Activated CD4-positive, CD25-positive, alpha-beta regulatory T cell (primary cell): ENCODE results near the gene NAT14.
A peak's percentile ranks its signal among the peaks of the same experiment; 100 is the strongest.

ENCODE experiments used
- DNase-seq, 4 experiments: peaks; one replicate each; lab custom pipeline; 2025; lab: John Stamatoyannopoulos, UW

The NAT14 gene

DNA sequence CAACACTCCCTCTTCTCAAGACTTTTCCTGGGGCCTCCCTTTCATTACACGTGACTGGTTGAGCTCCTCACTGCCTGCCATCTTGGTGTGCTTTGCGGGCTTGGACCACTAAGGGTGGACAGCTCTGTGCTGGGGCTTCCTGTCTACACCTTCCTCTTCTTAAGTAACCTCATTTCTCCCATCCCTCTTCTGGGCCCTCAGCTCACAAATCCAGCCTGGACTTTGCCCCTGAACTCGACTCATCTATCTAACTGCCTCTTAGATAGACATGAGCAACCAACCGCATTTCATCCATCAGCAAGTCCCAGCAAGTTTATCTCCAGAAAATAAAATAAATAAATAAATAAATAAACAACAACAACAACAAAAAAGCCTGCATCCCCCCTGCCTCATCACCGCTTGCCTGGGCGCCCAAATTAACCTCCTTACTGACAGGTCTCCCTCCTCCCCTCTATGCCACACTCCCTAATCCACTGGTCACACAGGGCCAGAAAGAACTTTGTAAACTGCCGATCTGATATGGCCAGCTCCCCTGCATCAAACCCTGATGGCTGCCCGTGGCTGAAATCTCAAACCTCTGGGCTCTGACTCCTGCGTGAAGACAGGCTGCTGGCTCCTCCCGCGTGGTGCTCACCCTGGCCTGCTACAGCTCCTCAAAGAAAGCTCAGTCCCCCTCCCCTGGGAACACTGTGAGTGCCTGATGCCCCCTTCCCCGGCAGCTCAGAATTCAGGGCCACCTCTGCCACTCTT, 31.3 kb upstream of the NAT14 start:
- no peak for DNase-seq

DNA sequence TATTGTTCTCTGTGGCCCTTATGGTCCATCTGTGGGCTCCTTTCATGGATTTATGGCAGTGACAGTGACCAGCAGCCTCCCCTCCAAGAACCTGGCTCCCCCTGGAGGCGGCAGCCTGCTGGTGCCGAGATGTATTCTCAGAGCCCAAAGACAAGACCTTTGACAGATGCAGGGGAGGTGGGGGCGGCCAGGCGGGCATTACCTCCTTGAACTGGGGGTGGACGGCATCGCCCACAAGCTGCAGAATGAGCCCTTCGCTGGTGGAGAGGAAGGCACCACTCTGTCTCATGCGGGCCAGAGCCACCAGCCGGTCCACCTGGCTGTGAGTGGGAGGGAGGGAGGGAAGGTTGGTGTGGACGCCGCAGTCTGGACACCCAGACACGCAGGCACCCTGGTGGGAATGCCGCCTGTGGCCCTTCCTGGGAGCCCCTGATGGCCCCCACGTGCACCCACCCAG, 30.2 kb upstream of the NAT14 start:
- peak in 1 of 4 experiments; percentile 22 for DNase-seq

DNA sequence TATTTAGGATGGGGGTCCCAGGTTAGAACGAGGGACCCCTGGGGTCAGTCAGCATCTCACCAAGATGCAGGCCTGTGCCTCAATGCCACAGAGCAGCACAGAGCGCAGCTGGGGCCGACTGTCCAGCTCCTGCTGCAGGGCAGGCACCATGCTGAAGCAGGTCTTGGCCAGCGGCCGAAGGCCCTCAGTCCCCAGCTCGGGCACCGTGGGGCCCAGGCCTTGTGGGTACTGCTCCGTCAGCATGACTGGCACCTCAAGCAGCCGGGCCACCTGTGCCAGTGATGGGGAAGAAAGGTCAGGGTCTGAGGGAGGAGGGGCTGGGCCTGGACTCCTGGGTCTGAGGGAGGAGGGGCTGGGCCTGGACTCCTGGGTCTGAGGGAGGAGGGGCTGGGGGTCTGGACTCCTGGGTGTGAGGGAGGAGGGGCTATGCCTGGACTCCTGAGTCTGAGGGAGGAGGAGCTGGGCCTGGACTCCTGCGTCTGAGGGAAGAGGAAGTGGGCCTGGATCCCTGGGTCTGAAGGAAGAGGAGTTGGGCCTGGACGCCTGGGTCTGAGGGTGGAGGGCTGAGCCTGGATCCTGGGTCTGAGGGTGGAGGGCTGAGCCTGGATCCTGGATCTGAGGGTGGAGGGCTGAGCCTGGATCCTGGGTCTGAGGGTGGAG, 29.3 kb upstream of the NAT14 start:
- no peak for DNase-seq

DNA sequence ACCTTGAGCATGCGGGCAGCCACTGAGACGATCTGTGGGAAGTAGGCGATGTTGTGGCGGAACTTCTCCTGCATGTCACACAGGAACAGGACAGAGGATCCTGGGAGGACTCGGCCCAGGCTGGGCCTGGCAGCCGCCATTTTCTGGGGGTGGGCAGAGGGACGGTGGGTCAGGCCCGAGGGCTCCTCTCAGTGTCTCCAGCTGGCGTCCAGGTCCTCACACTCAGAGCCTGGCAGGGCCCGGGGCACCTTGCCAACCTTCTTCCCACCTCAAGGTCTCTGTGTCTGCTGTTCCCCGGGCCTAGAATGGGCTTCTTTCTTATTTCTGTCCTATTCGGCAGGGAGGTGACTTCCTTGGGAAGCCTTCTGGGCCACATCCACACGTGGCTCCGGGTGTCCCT, 28.6 kb upstream of the NAT14 start:
- DNase-seq = no peak

DNA sequence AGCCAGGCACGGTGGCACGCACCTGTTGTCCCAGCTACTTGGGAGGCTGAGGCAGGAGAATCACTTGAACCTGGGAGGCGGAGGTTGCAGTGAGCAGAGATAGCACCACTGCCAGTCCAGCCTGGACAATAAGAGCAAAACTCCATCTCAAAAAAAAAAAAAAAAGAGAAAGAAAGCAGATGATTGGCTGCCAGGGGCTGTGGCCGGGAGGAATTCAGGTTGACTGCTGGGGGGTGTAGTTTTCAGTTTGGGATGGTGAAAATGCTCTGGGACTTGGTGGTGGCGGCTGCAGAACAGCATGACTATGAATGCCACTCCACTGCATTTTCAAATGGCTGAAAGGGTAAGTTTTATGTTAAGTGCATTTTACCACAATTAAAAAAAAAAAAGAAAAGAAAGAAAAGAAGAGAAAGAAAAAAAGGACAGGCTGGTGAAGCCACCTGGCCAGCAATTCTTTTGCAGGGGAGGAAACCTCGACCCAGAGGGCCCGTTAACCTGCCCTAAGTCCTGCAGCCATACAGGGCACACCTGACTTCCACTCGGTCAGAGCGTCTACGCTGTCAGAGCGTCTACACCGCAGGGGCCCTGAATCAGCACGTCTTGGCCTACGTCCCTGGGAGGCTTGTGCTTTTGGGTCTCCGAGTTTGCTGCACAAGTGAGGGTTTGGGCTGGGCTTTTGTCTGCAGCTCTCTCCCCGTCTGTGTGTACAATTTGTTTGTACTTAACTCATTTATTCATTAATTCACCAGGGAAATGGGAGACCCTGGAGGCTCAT, 27.1 kb upstream of the NAT14 start:
- DNase-seq = no peak

DNA sequence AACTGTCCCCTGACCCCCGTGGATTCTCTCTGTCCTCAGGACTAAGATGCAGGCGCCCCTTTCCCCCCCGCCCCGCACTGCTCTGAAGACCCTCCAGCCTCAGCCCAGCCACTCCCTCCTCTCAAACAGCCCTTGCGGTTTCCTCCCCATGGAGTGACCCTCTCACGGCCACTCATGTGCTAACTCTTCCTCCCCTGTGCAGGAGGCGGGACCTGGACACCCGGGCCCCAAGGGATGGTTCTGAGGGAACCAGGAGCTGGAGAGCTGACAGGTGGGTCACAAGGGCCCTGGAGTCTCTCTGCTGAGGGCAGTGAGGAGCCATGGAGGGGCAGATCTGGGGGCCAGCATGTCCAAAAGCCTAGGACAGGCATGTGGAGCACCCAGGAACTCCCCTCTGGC, 25.4 kb upstream of the NAT14 start:
- DNase-seq = no peak

DNA sequence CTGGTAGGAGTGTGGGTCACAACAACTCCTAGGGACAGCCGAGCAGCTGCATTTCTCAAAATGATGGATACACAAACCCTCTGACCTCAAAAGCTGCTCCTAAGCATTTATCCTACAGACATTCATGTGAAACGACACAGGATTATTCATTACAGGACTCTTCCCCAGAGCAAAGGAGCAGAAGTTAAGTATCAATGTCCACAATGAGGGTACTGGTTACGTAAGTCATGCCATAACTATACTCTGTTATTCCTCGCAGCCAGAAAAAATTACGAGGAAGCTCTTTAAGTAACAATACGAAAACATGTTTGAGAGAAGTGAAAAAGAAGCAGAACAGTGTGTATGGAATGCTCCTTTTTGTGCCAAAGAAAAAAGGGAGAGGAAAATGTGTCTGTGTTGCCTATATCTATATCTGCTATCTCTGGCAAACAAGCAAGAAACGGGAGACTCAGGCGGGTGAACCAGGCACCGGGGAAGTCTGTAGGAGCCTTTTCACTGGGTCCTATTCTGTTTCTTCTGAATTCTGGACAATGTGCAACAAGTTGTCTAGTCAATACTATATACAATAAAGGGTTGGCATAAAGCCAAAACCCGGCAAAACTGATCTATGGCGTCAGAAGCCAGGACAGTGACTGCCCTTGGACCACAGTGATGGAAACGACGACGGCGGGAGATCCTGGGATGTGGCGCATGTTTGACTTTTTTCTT, 24.9 kb upstream of the NAT14 start:
- no peak for DNase-seq

DNA sequence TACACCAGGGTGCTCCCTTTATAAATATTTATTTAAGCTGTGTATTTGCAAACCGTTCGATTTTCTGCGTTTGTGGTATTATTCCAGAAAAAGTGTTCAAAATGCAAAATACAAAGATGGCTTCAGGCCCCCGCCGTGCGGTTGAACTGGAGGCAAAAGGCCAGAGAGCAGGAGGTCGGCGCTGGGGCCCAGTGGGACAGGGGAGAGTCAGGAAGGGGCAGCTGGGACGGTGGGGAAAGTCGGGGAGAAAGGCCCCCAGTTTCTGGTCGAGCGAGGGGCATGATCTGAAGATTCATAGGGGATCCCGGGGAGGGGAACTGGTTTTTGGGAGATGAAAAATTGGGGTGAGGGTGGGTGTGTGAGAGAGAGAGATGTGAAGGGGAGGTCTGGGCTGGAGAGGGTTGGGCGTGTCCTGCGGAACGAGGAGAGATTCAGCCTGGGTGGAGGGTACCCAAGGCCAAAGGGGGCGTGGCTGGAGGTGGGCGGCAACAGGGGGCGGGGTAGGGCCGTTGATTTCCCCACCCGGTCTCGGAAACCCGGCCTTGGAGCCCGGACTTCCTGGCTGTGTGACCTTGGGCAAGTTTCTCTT, 24.2 kb upstream of the NAT14 start:
- no peak for DNase-seq

DNA sequence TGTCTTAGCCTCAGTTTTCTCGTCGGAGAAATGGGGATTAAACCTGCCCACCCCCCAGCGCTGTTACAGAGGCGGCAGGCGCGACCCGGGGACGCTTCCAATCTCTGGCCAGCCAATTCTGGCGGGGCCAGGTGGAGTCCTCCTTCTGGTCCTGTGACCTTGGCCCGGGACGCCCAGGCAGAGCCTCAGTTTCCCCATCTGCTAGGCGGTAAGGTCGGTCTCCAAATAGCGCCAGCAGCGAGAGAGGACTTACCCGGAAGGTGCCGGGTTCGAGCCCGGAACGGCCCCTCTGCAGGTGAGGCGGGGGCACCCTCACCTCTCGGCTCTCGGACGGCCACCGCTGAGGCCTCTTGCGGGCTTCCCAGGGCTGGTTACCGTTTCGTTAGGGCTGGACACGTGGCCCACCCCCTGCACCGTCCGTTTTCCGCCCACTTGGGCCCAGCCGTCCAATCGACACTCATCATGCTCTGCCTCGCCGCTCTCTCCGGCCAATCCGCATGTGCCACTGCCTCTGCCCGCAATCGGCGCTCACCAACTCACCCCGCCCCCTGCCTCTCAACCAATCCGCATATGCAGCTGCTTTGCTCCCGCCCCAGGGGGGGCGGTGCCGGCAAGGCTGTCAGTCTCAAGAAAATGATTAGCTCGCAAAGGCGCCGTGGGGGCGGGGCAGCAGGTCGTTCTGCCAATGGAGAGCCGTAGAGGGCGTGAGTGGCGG, 23.6 kb upstream of the NAT14 start, which contains the start of gene ISOC2:
ISOC2 (minus strand) TSS at position 384 of the 715 bp plus-strand sequence. CDS start 5,156 bp downstream, outside the sequence.
- peak; percentile 100 for DNase-seq

DNA sequence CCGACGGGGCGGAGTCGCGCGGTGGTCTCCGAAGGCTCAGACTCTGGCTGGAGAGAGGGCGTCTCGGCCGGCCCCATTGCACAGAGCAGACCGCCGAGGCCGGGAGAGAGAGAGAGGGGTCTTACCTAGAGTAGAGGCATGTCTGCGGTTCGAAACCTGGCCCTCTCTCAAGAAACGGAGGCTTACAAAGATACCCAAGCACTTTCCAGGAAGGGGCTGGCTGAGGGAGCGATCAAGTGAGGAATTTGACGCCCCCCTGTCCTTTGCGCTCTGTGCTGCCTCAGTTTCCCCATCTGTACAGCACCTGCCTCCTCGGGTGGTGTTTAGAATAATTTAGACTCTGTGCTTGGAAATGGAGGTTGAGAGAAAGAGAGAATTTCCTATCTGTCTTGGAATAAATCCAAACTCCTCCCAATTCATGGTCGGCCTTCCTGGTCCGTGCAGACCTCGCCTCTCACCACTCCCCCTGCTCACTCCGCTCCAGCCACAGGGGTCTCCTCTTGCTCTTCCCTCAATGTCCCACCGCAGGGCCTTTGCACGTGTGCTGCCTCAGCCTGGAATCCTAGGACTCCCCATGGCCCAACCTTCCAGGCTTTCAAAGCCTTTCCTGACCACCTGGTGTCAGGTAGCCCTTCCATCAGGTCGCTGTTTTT, 22.9 kb upstream of the NAT14 start:
- DNase-seq = no peak

DNA sequence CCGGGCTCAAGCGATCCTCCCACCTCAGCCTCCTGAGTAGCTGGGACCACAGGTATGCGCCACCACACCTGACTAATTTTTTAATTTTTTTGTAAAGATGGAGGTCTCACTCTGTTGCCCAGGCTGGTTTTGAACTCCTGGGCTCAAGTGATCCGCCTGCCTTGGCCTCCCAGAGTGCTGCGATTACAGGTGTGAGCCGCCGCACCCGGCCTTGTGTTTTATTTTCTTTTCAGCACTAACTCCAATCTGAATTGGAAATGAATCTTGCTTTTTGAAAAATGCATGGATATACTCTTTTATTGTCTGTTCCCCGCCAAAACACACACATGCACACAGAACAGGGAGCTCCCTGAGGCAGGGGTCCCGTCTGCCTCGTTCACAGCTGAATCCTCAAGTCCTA, 22.3 kb upstream of the NAT14 start:
- no peak for DNase-seq

DNA sequence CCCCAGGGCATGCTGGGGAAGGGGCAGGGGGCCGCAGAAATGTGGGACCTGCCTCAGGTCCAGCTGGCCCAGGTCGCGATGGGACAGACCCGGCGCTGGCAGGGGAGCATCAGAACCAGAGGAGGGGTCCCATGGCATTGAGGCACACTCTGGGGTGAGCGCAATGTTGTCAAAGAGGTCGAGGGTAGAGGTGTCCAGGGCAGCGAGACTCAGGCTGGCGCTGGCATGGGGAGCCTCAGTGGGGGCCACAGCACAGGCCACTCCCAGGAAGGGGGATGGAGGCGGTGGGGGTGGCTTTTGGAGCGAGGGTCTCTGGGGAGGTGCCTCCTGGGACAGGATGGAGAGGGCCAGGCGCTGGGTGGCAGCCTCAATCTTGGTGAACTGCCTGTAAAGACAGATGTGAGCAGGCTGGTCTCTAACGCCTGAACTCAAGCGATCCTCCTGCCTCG, 21.4 kb upstream of the NAT14 start:
- DNase-seq = no peak

DNA sequence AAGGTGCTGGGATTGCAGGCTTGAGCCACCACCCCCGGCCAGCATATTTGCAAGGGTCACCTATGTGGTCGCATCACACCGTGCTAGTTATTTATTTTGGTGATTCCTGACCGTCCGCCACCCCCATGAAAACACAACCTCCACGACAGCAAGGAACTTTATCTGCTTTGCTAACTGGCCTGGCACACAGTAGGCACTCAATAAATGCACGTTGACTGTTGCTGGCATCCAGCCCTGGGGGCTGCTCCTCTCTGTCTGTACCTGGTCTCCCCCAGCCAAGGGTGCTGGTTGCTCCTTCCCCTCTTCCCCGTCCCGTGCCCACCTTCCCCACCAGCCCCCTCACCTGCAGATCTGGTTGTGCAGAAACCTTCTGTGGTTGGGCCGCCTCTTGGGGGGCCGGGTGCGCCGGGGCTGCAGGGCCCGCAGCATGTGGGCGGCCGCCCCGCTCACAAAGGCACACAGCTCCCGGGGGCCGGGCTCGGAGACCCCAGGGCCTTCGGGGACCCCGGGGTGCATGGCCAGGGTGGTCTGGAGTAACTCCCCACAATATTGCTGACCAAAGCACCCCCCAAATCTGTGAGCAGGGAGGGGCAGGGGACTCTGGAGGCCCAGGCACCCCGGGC, 20.8 kb upstream of the NAT14 start:
- no peak for DNase-seq

DNA sequence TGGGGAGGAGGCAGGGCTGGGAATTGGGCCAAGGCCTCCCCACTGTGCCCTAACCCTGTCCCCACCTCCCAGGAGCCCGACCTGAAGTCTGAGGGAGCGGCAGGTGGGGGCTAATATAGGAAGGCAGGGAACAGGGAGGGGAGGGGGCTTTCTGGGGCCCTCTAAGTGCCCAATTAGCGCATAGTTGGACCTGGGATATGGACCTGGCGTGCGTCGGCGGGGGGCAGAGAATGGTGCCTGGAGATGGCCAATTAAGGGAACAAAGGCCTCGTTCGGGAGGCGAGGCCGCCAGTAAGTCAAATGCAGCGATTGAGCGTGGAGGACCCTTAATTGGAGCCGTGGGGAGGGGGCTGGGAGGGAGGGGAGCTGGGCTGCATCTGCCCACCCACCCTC, 20.3 kb upstream of the NAT14 start, which contains the start of gene C19orf85:
C19orf85 (minus strand) TSS at position 90 of the 393 bp plus-strand sequence. CDS start 197 bp downstream, outside the sequence.
- no peak for DNase-seq

DNA sequence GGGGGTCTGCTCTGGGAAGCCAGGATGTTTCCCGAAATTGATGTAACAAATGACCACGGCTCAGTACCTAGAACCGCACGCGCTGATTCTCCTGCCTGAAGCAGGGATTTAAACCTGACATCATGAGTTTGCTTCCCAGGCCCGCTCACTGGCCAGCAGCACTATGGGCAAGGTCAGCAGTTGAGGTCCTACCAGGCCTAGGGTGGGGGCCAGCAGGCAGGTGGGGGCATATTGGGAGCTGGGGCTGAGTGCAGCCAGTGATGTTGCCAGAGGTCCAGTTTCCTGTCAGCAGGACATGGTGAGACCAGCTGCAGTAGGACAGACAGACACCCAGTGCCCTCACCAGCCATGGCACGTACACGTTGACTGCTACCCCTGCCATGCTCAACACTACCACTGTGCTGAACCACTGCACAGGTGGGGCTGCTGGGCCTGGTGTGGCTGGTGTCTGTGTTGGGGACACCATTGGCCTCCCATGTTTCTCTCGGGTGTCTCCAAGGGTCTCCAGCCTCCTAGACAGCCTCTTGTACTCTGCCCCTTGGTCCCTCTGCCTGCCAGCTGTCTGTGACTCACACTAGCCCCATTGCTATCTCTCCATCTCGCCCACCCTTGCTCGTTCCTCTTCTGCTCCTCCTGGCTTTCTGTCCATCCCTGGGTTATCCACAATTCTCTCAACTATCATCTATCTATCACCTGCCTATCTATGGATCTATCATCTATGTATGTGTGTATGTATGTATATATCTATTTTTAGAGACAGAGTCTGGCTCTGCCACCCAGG, 19.3 kb upstream of the NAT14 start:
- DNase-seq = no peak

DNA sequence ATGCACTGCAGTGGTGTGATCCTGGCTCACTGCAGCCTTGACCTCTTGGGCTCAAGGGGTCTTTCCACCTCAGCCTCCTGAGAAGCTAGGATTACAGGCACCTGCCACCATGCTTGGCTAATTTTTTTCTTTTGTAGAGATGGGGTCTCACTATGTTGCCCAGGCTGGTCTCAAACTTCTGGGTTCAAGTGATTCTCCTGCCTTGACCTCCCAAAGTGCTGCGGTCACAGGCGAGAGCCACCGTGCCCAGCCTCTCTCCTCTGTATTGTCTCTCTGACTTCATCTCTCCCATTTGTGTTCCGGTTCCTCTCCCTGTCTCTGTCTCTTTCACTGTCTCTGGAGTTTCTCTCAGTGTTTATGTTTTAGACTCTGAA, 18.8 kb upstream of the NAT14 start:
- no peak for DNase-seq

DNA sequence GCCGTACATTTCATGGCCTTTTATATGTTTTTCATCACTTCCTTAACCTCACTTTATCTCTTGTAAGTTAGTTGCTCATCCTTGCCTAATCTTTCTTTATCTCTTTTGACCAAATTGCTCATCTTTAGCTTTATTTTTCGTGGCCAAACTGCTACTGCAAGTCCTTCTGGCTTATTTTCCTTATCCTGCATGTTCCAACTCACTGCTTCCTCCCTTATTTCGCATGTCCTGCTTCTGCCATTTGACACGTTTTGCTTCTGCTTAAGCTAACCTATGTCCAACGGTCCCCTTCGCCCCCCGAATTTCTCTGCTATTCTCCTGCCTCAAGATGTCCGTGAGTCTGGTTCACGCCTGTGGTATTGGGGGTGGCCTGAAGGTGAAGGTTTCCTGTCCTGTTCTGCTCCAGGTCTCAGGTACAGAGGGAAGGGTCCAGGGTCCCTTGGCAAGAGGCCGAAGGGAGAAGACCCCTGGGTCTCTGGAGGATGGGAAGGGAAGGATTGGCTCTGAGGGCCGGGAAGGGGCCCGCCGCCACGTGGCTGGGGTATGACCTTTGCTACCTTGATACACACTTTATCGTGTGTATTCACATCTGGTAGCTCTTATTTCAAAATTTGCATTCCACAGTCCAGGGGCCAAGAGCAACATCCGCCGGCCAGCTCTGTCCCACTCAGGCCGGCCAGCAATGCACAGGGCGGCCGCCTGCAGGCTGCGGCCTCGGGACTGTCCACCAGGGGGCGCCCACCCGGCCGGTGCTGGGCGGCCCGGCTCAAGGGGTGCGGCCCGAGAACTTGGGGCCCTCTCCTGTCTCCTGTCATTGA, 17.5 kb upstream of the NAT14 start:
- peak; percentile 38 to 60 (median 46) for DNase-seq

DNA sequence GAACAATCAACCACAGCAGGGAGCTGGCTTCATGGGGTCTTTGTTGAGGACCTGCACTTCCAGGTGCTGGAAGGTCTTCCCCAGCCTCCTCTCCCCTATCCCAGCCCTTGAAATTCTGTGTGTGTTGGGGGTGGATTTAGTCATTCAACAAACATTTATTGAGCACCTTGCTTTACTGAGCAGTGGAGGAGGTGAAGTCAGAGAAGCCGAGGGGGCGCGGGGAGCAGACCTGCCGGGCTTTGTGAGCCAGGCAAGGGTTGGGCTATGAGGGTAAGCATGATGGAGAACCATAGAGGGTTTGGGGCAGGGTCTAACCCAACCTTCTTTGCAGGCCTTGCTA, 17.0 kb upstream of the NAT14 start:
- no peak for DNase-seq
